OCI-LY7 (cell line): ENCODE measurements around the gene CETP.

Experiments used
- EZH2phosphoT487 ChIP-seq: fragments of 200-600 bp; sonication (generic); IDR thresholded peaks from 2 replicates; pipeline ENCODE4 v1.6.1; 2018; ENCODE audit warnings: low read depth, borderline replicate concordance, mild to moderate bottlenecking, mixed run types, antibody characterized with exemption, low read length, moderate library complexity, mixed read lengths
- TF ChIP-seq, protein P1 (sequence below): fragments of 200-600 bp; sonication (generic); conservative IDR thresholded peaks from 2 replicates; pipeline ENCODE4 v1.5.1; 2014; ENCODE audit warnings: mild to moderate bottlenecking, antibody characterized with exemption, low read length, moderate library complexity, mixed read lengths

DNA sequence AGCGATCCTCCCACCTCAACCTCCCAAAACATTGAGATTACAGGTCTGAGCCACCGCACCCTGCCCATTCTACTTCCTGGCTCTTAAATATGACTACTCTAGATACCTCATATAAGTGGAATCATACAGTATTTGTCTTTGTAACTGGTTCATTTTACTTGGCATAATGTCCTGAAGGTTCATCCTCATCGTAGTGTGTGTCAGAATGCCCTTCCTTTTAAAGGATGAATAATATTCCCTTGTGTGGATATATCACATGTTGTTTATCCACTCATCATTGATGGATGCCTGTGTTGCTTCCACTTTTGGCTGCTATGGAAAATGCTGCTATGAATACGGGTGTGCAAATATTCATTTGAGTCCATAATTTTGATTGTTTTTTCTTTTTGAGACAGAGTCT is 5.7 kb upstream of the CETP start:
- TF ChIP-seq, protein P1, sequence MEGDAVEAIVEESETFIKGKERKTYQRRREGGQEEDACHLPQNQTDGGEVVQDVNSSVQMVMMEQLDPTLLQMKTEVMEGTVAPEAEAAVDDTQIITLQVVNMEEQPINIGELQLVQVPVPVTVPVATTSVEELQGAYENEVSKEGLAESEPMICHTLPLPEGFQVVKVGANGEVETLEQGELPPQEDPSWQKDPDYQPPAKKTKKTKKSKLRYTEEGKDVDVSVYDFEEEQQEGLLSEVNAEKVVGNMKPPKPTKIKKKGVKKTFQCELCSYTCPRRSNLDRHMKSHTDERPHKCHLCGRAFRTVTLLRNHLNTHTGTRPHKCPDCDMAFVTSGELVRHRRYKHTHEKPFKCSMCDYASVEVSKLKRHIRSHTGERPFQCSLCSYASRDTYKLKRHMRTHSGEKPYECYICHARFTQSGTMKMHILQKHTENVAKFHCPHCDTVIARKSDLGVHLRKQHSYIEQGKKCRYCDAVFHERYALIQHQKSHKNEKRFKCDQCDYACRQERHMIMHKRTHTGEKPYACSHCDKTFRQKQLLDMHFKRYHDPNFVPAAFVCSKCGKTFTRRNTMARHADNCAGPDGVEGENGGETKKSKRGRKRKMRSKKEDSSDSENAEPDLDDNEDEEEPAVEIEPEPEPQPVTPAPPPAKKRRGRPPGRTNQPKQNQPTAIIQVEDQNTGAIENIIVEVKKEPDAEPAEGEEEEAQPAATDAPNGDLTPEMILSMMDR: no peak
- no peak for TF ChIP-seq EZH2phosphoT487
